A673 (cell line): ENCODE results near the gene SKI.

Experiments
- CTCF ChIP-seq: fragments of 300-800, 200-600 bp; sonication (generic); conservative IDR thresholded peaks from 2 replicates; pipeline ENCODE4 v1.5.1; 2017; ENCODE audit warnings: low read depth, mild to moderate bottlenecking, antibody characterized with exemption, low read length, moderate library complexity, mixed read lengths
- EZH2 ChIP-seq: fragments of 200-600 bp; sonication (generic); IDR thresholded peaks from 2 replicates; pipeline ENCODE4 v1.6.1; 2017; ENCODE audit warnings: borderline replicate concordance, low read depth, mild to moderate bottlenecking, mixed read lengths, antibody characterized with exemption, low read length; ENCODE audit not compliant: poor library complexity, severe bottlenecking

DNA sequence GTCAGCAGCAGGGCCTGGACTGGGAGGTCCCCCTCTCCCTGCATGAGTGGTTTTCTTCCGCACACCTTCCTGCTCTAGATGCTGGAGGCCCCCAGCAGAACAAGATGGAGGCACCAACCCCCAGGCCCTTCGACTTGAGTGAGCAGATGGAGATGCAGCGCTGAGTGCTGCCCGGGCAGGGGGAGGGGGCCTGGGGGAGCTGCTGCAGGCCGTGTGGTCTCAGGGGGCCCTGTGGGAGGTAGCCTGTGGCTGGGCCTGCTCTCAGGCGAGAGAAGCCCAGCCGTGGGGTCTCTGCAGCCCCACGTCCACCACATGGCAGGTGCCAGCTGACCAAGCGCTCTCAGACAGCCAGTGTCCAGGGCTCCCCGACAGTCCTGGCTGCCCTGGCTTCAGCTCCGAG is 32.3 kb upstream of the SKI start:
- TF ChIP-seq CTCF = no peak
- no peak for TF ChIP-seq EZH2
